CD4-positive, alpha-beta T cell treated with Interleukin-2 at 100 ng/mL for 4 hours (primary cell): ENCODE measurements around the gene FNDC3B.
"Not testable (repeated sequence)": the region's sequence is repeated elsewhere in the genome, so short reads cannot be mapped to it uniquely, and the experiment has no call there.

Source experiments
- DNase-seq: peaks from one replicate; pipeline ENCODE4 v3.0.0-alpha.2; 2020; ENCODE audit warnings: low spot score

Gene FNDC3B

GRCh38 chr3:172039436-172040077, at the start of gene FNDC3B:
TSS of gene FNDC3B (plus strand) at chr3:172039578. CDS start at chr3:172112480, 72,902 bp downstream.
- peak; percentile 94 for DNase-seq

GRCh38 chr3:171990239-171990638, 49.1 kb upstream of the FNDC3B start:
- DNase-seq, result not testable (repeated sequence)

- no peak for DNase-seq
These were observed 48.2 kb upstream of the FNDC3B start for GRCh38 chr3:171991166-171991565.

- DNase-seq, result no peak
These were observed 44.5 kb upstream of the FNDC3B start for GRCh38 chr3:171994646-171995428.

DNA sequence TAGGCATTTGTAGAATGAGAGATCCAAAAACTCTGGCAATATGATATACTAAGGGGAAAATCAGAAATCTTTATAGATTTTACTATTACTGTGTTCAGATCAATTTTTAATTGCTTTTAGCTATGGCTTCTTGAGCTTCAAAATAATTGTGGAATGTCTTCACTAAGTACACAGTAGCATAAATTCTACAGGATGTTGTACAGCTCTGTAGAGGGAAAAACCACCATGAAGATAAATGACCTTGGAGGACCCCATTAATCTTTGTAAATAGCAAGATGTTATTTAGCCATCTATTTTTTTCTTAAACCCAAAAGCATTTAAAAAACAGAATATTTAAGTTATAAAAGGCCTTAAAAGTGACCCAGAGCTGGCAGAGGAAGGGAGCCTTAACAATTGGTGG, 43.9 kb upstream of the FNDC3B start:
- no peak for DNase-seq

DNA sequence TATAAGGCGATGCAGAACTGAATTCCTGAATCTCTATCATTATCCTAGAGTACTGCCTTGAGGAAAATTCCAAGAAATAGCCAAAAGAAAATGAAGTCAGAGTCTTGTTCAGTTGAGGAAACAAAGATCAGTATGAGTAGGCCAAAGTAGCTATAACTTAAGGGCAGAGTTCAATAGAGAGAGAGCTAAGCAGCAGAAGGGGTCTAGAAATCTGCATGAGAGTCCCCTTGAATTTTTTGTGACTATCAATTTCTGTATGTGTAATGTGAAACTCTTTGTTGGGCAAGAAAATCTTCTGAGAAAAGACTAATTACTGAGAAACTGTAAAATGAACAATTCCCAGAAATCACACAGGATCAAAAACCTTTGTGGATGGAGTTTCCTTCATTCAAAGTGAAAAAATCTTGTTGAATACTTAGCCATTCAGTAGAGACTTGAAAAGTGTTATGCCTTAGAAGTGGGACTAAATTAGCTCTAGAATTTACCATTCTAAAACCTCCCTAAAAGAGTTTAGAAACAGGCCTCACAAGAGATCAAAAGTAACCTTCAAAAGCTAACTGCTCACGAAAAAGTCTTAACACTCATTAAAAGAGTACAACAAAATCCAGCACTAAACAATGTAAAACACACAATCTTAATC, 43.1 kb upstream of the FNDC3B start:
- no peak for DNase-seq

- not testable (repeated sequence) for DNase-seq
These were observed 40.6 kb upstream of the FNDC3B start for GRCh38 chr3:171998731-171999130.

DNA sequence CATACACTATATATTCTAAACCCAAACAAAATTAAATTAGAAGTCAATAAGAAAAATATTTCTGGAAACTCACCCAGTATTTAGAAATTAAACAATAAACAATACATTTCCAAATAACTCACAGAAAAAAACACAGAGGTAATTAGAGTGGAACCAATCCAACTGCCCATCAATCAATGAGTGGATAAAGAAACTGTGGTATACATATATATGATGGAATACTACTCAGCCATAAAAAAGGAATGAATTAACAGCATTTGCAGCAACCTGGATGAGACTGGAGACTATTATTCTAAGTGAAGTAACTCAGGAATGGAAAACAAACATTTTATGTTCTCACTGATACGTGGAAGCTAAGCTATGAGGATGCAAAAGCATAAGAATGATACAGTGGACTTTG, 37.8 kb upstream of the FNDC3B start:
- not testable (repeated sequence) for DNase-seq

GRCh38 chr3:172002512-172003078, 36.8 kb upstream of the FNDC3B start:
- DNase-seq, result no peak

GRCh38 chr3:172003146-172003545, 36.2 kb upstream of the FNDC3B start:
- DNase-seq, result no peak

- no peak for DNase-seq
These were observed 32.4 kb upstream of the FNDC3B start for GRCh38 chr3:172007065-172007370.

DNA sequence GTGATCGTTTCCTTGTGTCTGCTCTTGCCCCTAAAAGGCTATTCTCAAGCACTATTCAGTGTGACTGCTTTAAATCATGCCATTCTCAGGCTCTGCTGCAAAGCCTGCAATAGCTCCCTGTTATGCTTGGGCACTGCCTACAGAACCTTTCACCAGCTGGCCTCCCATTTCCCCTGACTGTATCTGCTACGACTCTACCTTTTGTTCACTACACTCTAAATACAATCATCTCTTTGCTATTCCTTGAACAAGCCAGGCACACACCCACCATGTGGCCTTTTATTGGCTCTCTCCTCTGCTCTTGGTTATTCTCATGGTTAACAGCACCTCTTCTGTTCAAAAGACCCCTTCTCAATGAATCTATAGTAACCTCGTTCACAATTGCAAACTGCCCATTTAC, 29.6 kb upstream of the FNDC3B start:
- no peak for DNase-seq

- DNase-seq, result no peak
These were observed 26.6 kb upstream of the FNDC3B start for GRCh38 chr3:172012775-172013174.

DNA sequence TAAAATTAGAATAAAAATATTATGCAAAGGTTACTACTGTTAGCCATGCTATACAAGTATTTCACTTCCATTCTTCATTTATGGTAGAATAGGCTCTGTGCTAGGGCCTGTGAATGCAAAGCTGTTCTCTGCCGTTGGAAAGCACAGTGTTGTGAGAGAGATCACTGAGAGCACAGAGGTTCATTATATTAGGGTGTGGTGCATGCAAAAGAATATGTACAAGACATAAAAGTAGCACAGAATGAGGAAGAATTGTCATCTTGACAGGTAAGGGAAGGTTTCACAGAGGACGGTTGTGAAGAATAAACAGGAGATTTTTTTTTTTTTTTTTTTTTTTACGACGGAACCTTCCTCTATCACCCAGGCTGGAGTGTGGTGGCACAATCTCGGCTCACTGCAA, 25.2 kb upstream of the FNDC3B start:
- DNase-seq, result no peak

- no peak for DNase-seq
These were observed 21.0 kb upstream of the FNDC3B start for GRCh38 chr3:172018364-172018763.

- no peak for DNase-seq
These were observed 18.6 kb upstream of the FNDC3B start for GRCh38 chr3:172020763-172021162.

GRCh38 chr3:172021164-172021563, 18.2 kb upstream of the FNDC3B start:
- no peak for DNase-seq

DNA sequence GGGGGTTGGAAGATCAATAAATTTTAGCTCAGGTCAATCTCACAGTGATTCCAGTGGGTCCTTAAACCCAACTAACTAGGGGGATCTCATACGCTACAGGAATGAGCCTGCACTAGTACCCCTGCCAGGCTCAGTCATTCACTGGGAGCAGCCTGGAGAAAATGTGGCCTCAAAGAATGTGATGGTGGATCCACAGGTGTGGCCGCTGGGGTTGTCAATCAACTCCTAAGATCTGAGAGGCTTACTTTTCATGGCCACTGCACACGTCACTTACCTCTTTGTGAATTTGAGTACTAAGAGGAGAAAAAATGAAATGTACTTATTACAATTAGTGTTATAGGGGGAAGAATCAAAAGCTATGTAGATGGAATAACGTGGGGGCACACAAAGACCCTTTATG, 17.5 kb upstream of the FNDC3B start:
- no peak for DNase-seq

DNA sequence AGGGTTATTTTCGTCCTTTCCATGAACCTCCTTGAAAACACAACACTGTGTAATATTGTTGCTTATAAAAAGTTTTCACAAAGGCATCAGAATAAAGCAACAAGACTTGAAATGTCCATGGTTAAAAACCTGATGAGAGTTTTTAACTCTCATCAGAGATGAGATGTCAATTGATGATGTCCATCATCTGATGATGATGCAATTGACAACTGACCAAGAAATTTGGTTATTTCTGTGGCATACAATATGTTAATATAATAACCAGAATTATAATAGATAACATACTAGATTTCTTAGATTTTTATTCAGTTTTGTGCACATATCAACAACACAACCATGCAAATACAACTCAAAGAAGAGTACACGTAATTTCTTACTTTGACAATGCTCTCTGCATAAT, 15.5 kb upstream of the FNDC3B start:
- no peak for DNase-seq

DNA sequence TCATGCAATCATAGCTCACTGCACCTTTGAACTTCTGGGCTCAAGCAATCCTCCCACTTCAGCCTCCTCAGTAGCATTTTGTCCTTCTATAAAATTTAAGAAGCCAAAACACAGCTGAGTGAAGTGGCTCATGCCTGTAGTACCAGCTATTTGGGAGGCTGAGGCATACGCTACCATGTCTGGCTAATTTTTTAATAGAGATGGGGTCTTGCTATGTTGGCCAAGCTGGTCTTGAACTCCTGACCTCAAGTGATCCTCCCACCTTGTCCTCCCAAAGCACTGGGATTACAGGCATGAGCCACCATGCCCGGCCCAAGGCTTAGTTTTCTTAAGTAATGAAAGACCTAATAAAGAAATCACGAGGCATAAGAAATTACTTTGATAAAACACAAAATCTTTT, 14.7 kb upstream of the FNDC3B start:
- no peak for DNase-seq

GRCh38 chr3:172029425-172030098, 9.8 kb upstream of the FNDC3B start:
- DNase-seq, result no peak

DNA sequence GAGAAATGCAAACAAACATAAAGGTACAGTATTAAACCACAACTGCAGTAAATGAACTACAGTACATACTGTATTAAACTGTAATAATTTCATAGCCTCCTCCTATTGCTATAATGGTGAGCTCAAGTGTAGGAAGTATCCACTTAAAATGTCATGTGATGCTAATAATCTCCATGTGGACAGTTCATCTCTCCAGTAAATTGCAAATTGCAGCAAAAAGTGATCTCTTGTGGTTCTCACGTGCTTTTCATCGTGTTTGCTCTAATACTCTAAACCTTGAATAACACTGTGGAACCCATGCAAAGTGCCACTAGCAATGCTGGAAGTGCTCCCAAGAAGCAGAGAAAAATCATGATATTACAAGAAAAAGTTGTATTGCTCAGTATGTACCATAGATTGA, 9.2 kb upstream of the FNDC3B start:
- no peak for DNase-seq

- no peak for DNase-seq
These were observed 7.4 kb upstream of the FNDC3B start for GRCh38 chr3:172031996-172032395.
